Stimulated activated CD4-positive, alpha-beta T cell treated with anti-CD3 and anti-CD28 coated beads, Interleukin-15, amount 100 ng/mL, for 1 hour (primary cell): ENCODE data around the gene BNC2.
"Not testable (repeated sequence)": the region's sequence is repeated elsewhere in the genome, so short reads cannot be mapped to it uniquely, and the experiment has no call there.

Experiments used
- DNase-seq, 2 donors: peaks; one replicate each; pipeline ENCODE4 v3.0.0-alpha.2; 2020; ENCODE audit warnings: low read depth in 1 of 2, low spot score in 1 of 2

BNC2 gene

GRCh38 chr9:16514131-16514530, 356.3 kb downstream of the BNC2 start:
- DNase-seq = no peak

GRCh38 chr9:16512281-16512680, 358.2 kb downstream of the BNC2 start:
- no peak for DNase-seq

GRCh38 chr9:16510482-16510881, 360.0 kb downstream of the BNC2 start:
- no peak for DNase-seq

- DNase-seq = no peak
Measured at GRCh38 chr9:16509997-16510396, 360.5 kb downstream of the BNC2 start.

- no peak for DNase-seq
Measured at GRCh38 chr9:16505199-16505598, 365.3 kb downstream of the BNC2 start.

GRCh38 chr9:16501726-16502125, 368.7 kb downstream of the BNC2 start:
- no peak for DNase-seq

- no peak for DNase-seq
Measured at GRCh38 chr9:16501141-16501540, 369.3 kb downstream of the BNC2 start.

GRCh38 chr9:16500386-16500785, 370.1 kb downstream of the BNC2 start:
- DNase-seq = no peak

- DNase-seq = no peak
Measured at GRCh38 chr9:16499892-16500291, 370.6 kb downstream of the BNC2 start.

- no peak for DNase-seq
Measured at GRCh38 chr9:16496908-16497307, 373.6 kb downstream of the BNC2 start.

- DNase-seq = no peak
Measured at GRCh38 chr9:16487915-16488314, 382.6 kb downstream of the BNC2 start.

- DNase-seq = no peak
Measured at GRCh38 chr9:16485575-16486321, 384.7 kb downstream of the BNC2 start.

- DNase-seq = no peak
Measured at GRCh38 chr9:16485160-16485559, 385.3 kb downstream of the BNC2 start.

GRCh38 chr9:16484744-16485143, 385.7 kb downstream of the BNC2 start:
- no peak for DNase-seq

GRCh38 chr9:16484180-16484579, 386.3 kb downstream of the BNC2 start:
- no peak for DNase-seq

GRCh38 chr9:16482764-16483163, 387.7 kb downstream of the BNC2 start:
- DNase-seq = no peak

GRCh38 chr9:16480584-16480983, 389.9 kb downstream of the BNC2 start:
- DNase-seq = not testable (repeated sequence)

- no peak for DNase-seq
Measured at GRCh38 chr9:16475996-16476395, 394.5 kb downstream of the BNC2 start.

GRCh38 chr9:16475257-16475656, 395.2 kb downstream of the BNC2 start:
- no peak for DNase-seq

GRCh38 chr9:16469184-16469583, 401.3 kb downstream of the BNC2 start:
- DNase-seq = no peak

- DNase-seq = no peak
Measured at GRCh38 chr9:16461851-16462250, 408.6 kb downstream of the BNC2 start.

GRCh38 chr9:16461137-16461840, 409.2 kb downstream of the BNC2 start:
- DNase-seq = no peak

- DNase-seq = no peak
Measured at GRCh38 chr9:16460696-16461095, 409.8 kb downstream of the BNC2 start.
